ENCODE data around the gene FBXO9.
A peak's percentile ranks its signal among the peaks of the same experiment; 100 is the strongest.

The FBXO9 gene

DNA sequence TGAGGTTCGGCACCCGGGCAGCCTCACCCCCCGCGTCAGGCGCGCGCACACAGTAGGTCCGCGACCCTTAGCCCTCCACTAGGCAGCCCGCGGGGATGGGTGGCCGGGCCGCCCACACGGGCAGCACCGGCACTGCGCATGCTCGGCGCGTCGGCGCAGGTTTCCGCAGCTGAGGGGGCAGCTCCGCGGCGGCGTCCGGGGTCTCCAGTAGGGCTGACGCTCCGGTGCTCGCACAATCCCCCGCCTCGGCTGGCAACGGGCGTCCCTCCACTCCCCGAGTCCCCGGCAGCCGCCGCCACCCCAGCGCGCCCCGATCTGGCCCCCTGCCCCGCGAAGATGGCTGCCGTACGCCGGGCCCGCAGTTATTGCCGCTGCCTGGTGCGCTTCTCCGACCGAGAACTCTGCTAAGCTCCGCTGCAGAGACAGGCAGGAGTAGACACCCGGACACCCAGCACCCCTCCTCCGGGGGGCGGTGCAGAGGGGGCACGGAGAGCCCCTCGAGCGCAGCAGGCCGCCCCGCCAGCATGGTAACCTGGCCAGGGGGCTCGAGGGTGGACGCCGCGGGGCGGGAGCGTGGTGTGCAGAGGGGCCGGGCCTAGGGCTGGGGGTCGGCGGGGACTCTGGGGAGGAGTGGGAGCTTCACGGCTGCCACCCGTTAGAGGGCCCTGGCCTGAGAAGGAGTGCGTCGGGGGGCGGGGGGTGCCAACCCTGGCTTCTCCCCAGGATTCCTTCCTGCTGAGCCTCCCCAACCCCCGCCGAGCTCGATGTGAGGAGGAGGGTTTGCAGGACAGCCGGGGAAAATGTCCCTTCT is at the start of gene FBXO9:
Gene FBXO9, plus strand, starts transcription at position 139 of the 811 bp plus-strand sequence. Its CDS starts 386 bp downstream, at position 525.
- peak within 1 kb of the TSS; percentile 64; the same call in 1 of the 2 replicates for H3K9ac ChIP-seq (ENCODE audit: low read depth, low read length)
- no peaks in the 10 kb centered on the region for H3K36me3 ChIP-seq (ENCODE audit: insufficient read depth, low read depth, low read length)
- no peak within 1 kb of the TSS for H3K27ac ChIP-seq (ENCODE audit: low read length)
- H3K27me3 ChIP-seq (ENCODE audit: insufficient read depth, low read length), result peaks cover 10% of the 10 kb centered on the region; the same call in 1 of the 2 replicates
- H3K4me3 ChIP-seq (ENCODE audit: low read length), result peak within 1 kb of the TSS; percentile 98
- peaks cover 4% of the 10 kb centered on the region; the same call in 1 of the 2 replicates for H3K4me1 ChIP-seq (ENCODE audit: insufficient read depth, low read length)
- H3K9me3 ChIP-seq (ENCODE audit: insufficient read depth, low read depth, low read length), result no peaks in the 10 kb centered on the region

- Histone ChIP-seq H3K4me1 (ENCODE audit: insufficient read depth, low read length) (no peaks in the 10 kb centered on the region), H3K9ac (ENCODE audit: low read depth, low read length) (no peak overlapping the region), H3K27me3 (ENCODE audit: insufficient read depth, low read length) (no peaks in the 10 kb centered on the region), H3K9me3 (ENCODE audit: insufficient read depth, low read depth, low read length) (no peaks in the 10 kb centered on the region), H3K4me3 (ENCODE audit: low read length) (no peak overlapping the region), H3K27ac (ENCODE audit: low read length) (no peak overlapping the region), H3K36me3 (ENCODE audit: insufficient read depth, low read depth, low read length) (peaks cover 69% of the 10 kb centered on the region)
Observed at GRCh38 chr6:53015486-53015885, 49.7 kb upstream of the FBXO9 start.

DNA sequence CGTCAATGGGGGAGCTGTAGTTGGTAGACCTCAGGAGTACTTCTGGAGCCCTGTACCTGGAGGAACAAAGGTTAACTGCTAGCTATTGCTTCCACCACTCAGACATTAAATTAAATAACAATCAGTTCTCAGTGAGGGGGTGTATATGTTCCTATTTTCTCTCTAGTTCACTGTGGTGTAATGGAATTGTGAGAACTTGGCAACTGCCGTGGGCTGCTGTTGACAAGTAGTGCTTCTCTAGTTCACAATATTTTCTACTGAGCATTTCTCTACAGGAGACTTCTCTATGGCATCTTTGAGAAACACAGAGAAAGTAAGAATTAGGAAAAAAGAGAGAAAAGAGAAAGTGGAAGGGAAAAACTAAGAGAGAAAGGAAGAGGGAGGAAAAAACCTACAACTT is 46.8 kb upstream of the FBXO9 start:
- Histone ChIP-seq H3K27ac (ENCODE audit: low read length) (no peak overlapping the region), H3K36me3 (ENCODE audit: insufficient read depth, low read depth, low read length) (peaks cover 39% of the 10 kb centered on the region), H3K4me3 (ENCODE audit: low read length) (no peak overlapping the region), H3K4me1 (ENCODE audit: insufficient read depth, low read length) (no peaks in the 10 kb centered on the region), H3K9me3 (ENCODE audit: insufficient read depth, low read depth, low read length) (no peaks in the 10 kb centered on the region), H3K9ac (ENCODE audit: low read depth, low read length) (no peak overlapping the region), H3K27me3 (ENCODE audit: insufficient read depth, low read length) (no peaks in the 10 kb centered on the region)

DNA sequence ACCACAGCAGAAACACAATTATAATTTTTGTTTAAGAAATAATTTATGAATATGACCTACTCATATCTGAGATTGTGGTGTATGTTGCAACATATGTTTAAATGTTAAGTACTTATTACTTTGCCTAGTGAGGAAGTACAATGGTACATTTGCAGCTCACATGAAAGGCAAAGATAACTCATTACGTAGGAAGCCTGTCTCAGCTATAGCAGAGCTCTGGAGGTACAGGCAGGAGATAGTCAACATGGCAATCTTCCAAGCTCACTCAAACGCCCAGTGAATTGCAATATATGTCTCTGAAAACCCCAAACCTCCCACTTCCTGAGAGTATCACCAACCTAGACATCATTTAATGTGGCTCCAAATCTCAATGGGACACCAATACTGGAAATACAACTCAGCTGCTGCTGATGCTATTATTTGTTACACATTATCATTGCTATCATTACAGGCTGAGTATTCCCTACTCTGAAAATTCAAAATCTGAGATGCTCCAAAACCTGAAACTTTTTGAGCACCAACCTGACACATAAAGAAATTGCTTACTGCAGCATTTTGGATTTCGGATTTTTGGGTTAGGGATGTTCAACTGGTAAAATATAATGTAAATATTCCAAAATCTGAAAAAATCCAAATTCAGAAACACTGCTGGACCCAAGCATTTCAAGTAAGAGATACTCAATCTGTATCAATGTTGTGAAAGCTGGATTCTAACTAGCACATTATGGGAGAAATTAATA is 45.0 kb upstream of the FBXO9 start:
- H3K9ac ChIP-seq (ENCODE audit: low read depth, low read length), result no peak overlapping the region
- H3K4me3 ChIP-seq (ENCODE audit: low read length), result no peak overlapping the region
- peaks cover 27% of the 10 kb centered on the region for H3K36me3 ChIP-seq (ENCODE audit: insufficient read depth, low read depth, low read length)
- H3K4me1 ChIP-seq (ENCODE audit: insufficient read depth, low read length), result no peaks in the 10 kb centered on the region
- H3K9me3 ChIP-seq (ENCODE audit: insufficient read depth, low read depth, low read length), result no peaks in the 10 kb centered on the region
- no peak overlapping the region for H3K27ac ChIP-seq (ENCODE audit: low read length)
- H3K27me3 ChIP-seq (ENCODE audit: insufficient read depth, low read length), result no peaks in the 10 kb centered on the region

- H3K9me3 ChIP-seq (ENCODE audit: insufficient read depth, low read depth, low read length), result no peaks in the 10 kb centered on the region
- H3K9ac ChIP-seq (ENCODE audit: low read depth, low read length), result no peak overlapping the region
- H3K4me3 ChIP-seq (ENCODE audit: low read length), result no peak overlapping the region
- H3K27ac ChIP-seq (ENCODE audit: low read length), result no peak overlapping the region
- H3K27me3 ChIP-seq (ENCODE audit: insufficient read depth, low read length), result no peaks in the 10 kb centered on the region
- peaks cover 4% of the 10 kb centered on the region; the same call in 1 of the 2 replicates for H3K36me3 ChIP-seq (ENCODE audit: insufficient read depth, low read depth, low read length)
- no peaks in the 10 kb centered on the region; the same call in 1 of the 2 replicates for H3K4me1 ChIP-seq (ENCODE audit: insufficient read depth, low read length)
Observed at GRCh38 chr6:53023323-53023722, 41.9 kb upstream of the FBXO9 start.

DNA sequence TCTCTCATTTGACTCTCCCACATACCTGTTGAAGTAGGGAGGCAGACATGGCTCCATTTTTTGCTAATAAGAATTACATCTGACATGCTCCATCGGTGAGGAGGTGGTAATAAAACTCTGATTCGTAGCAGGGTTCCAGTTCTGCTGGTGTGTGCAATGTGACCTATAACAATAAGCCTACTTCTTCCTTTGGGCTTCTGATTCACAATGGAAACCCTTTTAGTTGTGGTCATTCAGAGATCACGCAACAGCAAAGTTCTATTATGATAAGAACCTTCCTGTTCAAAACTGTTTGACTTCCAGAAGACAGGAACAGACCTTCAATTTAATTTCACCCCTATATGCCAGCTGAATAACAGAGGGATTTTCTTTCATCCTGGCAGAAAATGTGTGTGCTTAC is 38.7 kb upstream of the FBXO9 start:
- Histone ChIP-seq H3K27ac (ENCODE audit: low read length) (no peak overlapping the region), H3K9ac (ENCODE audit: low read depth, low read length) (no peak overlapping the region), H3K27me3 (ENCODE audit: insufficient read depth, low read length) (no peaks in the 10 kb centered on the region), H3K36me3 (ENCODE audit: insufficient read depth, low read depth, low read length) (peaks cover 28% of the 10 kb centered on the region; the same call in 1 of the 2 replicates), H3K4me1 (ENCODE audit: insufficient read depth, low read length) (no peaks in the 10 kb centered on the region; the same call in 1 of the 2 replicates), H3K9me3 (ENCODE audit: insufficient read depth, low read depth, low read length) (no peaks in the 10 kb centered on the region), H3K4me3 (ENCODE audit: low read length) (no peak overlapping the region)

DNA sequence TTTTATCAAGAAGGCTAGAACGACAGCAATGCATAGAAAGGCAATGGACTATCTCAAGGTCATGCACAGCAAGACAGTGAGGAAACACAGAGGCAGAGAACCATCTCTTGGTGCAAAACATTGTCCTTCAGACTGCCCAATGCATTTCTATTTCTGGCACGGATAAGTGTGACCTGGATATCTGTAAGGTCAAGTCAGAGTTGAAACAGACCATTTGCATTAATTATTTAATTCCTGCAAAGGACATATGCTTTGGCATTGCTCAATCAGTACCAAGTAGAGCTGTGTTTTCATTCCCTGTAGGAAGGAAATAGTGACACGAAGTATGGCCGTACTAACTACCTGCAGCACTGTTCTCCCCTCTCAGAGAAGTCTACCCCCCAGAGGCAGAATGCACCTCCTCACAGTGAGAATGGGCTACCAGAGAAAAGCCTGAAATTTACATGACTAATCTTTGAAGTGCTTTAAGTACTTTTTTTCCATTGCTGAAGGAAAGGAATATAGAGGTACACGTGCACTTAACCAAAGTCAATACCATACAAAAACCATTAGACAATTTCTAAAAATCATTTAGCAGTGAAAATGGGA is 38.0 kb upstream of the FBXO9 start:
- Histone ChIP-seq H3K9ac (ENCODE audit: low read depth, low read length) (no peak overlapping the region), H3K36me3 (ENCODE audit: insufficient read depth, low read depth, low read length) (peaks cover 28% of the 10 kb centered on the region; the same call in 1 of the 2 replicates), H3K4me1 (ENCODE audit: insufficient read depth, low read length) (no peaks in the 10 kb centered on the region; the same call in 1 of the 2 replicates), H3K27ac (ENCODE audit: low read length) (no peak overlapping the region), H3K9me3 (ENCODE audit: insufficient read depth, low read depth, low read length) (no peaks in the 10 kb centered on the region), H3K27me3 (ENCODE audit: insufficient read depth, low read length) (no peaks in the 10 kb centered on the region), H3K4me3 (ENCODE audit: low read length) (no peak overlapping the region)

- no peaks in the 10 kb centered on the region; the same call in 1 of the 2 replicates for H3K4me1 ChIP-seq (ENCODE audit: insufficient read depth, low read length)
- H3K36me3 ChIP-seq (ENCODE audit: insufficient read depth, low read depth, low read length), result peaks cover 28% of the 10 kb centered on the region; the same call in 1 of the 2 replicates
- H3K9me3 ChIP-seq (ENCODE audit: insufficient read depth, low read depth, low read length), result no peaks in the 10 kb centered on the region
- no peak overlapping the region for H3K27ac ChIP-seq (ENCODE audit: low read length)
- no peak overlapping the region for H3K4me3 ChIP-seq (ENCODE audit: low read length)
- no peaks in the 10 kb centered on the region for H3K27me3 ChIP-seq (ENCODE audit: insufficient read depth, low read length)
- no peak overlapping the region for H3K9ac ChIP-seq (ENCODE audit: low read depth, low read length)
Observed at GRCh38 chr6:53028467-53028866, 36.7 kb upstream of the FBXO9 start.

GRCh38 chr6:53029257-53029656 is 35.9 kb upstream of the FBXO9 start:
- no peak overlapping the region for H3K4me3 ChIP-seq (ENCODE audit: low read length)
- H3K27ac ChIP-seq (ENCODE audit: low read length), result no peak overlapping the region
- no peaks in the 10 kb centered on the region for H3K9me3 ChIP-seq (ENCODE audit: insufficient read depth, low read depth, low read length)
- H3K36me3 ChIP-seq (ENCODE audit: insufficient read depth, low read depth, low read length), result peaks cover 33% of the 10 kb centered on the region
- H3K9ac ChIP-seq (ENCODE audit: low read depth, low read length), result no peak overlapping the region
- H3K4me1 ChIP-seq (ENCODE audit: insufficient read depth, low read length), result no peaks in the 10 kb centered on the region; the same call in 1 of the 2 replicates
- no peaks in the 10 kb centered on the region for H3K27me3 ChIP-seq (ENCODE audit: insufficient read depth, low read length)

DNA sequence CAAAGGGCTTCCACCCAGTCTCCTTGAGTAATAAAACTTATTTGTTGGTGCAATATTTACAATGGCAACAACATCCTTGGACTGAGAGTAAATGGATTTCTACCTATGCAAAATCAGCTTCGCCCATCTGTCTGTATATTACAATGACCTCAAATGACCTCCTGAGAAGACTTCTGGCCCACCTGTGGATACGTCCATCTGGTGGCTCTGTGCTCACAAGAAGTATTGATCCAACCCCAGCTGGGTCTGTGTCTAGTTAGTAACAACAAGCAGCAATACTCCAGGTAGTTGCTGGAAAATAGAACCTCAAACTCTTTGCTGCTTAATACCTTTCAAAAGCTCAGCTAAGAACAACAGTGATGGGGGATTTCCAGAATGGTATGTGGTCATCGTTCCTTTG is 35.4 kb upstream of the FBXO9 start:
- Histone ChIP-seq H3K9me3 (ENCODE audit: insufficient read depth, low read depth, low read length) (no peaks in the 10 kb centered on the region), H3K27ac (ENCODE audit: low read length) (no peak overlapping the region), H3K36me3 (ENCODE audit: insufficient read depth, low read depth, low read length) (peaks cover 33% of the 10 kb centered on the region), H3K4me3 (ENCODE audit: low read length) (no peak overlapping the region), H3K27me3 (ENCODE audit: insufficient read depth, low read length) (no peaks in the 10 kb centered on the region), H3K9ac (ENCODE audit: low read depth, low read length) (no peak overlapping the region), H3K4me1 (ENCODE audit: insufficient read depth, low read length) (no peaks in the 10 kb centered on the region; the same call in 1 of the 2 replicates)

DNA sequence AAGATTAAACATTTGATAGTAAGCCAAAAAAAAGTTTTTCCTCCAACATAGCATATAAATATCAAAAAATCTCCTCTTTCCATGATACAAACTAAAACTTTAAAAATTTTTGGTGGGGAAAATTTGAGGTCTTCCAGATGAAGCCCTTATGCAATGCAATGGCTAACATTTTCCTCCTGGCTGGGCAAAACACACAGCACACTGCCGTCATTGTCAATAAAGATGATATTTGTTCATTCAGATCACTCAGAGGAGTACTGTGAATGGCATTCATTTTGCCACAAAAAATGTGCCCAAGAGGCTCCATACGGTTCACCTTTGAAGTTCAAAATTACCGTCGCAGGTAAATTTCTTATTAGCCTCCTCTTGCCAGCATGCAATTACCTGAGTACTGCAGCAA is 33.9 kb upstream of the FBXO9 start:
- H3K36me3 ChIP-seq (ENCODE audit: insufficient read depth, low read depth, low read length), result peaks cover 38% of the 10 kb centered on the region

More for the DNA sequence above, 33.9 kb upstream of the FBXO9 start:
- no peak overlapping the region for H3K9ac ChIP-seq (ENCODE audit: low read depth, low read length)
- no peak overlapping the region for H3K27ac ChIP-seq (ENCODE audit: low read length)
- no peaks in the 10 kb centered on the region for H3K9me3 ChIP-seq (ENCODE audit: insufficient read depth, low read depth, low read length)
- H3K4me3 ChIP-seq (ENCODE audit: low read length), result no peak overlapping the region
- no peaks in the 10 kb centered on the region for H3K27me3 ChIP-seq (ENCODE audit: insufficient read depth, low read length)
- no peaks in the 10 kb centered on the region; the same call in 1 of the 2 replicates for H3K4me1 ChIP-seq (ENCODE audit: insufficient read depth, low read length)
